ENCODE measurements around the gene RTN4R.

- TF ChIP-seq CTCF (IDR thresholded peaks at IDR 0.05): no peak
- no peak for TF ChIP-seq POLR2A (IDR thresholded peaks at IDR 0.05)
- TF ChIP-seq EP300 (IDR thresholded peaks at IDR 0.05): no peak
- TF ChIP-seq POLR2AphosphoS5 (IDR thresholded peaks at IDR 0.05): no peak
Measured at GRCh38 chr22:20297414-20298109, 29.4 kb upstream of the RTN4R start.

All from upper lobe of left lung (tissue), 4 donors.